ENCODE results near the gene OSBPL3. TPM values are rescaled to one million over a fixed set of nuclear protein-coding genes. Genes with fewer than 3 reads are reported as not detected.
"Not testable (repeated sequence)": the region's sequence is repeated elsewhere in the genome, so short reads cannot be mapped to it uniquely, and the experiment has no call there.

Gene OSBPL3
- total RNA-seq, 1 experiment from 2014 or later: 45.1 TPM

GRCh38 chr7:25026156-25026555, 46.2 kb upstream of the OSBPL3 start:
- Mint-ChIP-seq H3K9me3 (ENCODE audit: unreplicated experiment) (no peaks in the 10 kb centered on the region), H3K4me3 (ENCODE audit: unreplicated experiment) (no peak overlapping the region), H3K4me1 (ENCODE audit: low read depth, unreplicated experiment) (peaks cover 55% of the 10 kb centered on the region), H3K27ac (ENCODE audit: unreplicated experiment) (peak overlapping the region; percentile 95), H3K36me3 (ENCODE audit: insufficient read depth, unreplicated experiment) (peaks cover 9% of the 10 kb centered on the region), H3K27me3 (ENCODE audit: insufficient read depth, unreplicated experiment) (no peaks in the 10 kb centered on the region)
- H3K9me3 ChIP-seq: no peaks in the 10 kb centered on the region; the same call in 1 of the 2 replicates
- DNase-seq: no peak
- no peaks in the 10 kb centered on the region for H3K27me3 ChIP-seq (replicated peaks; ENCODE audit: control insufficient read depth, insufficient read depth, low read length)
- H3K4me3 ChIP-seq (ENCODE audit: low read depth, low read length): no peak overlapping the region
- H3K4me1 ChIP-seq: peaks cover 60% of the 10 kb centered on the region
- intact Hi-C loops (cut with micrococcal nuclease; ENCODE audit: unreplicated experiment): no loop called here
- POLR2A ChIA-PET: interaction anchor here (0.6 to 1.6 kb wide), 3 partner anchors 45 to 905 kb away, joined by 3 to 8 read pairs (median 4); no protein-coding TSS in a partner anchor
- H3K36me3 ChIP-seq (ENCODE audit: control insufficient read depth, insufficient read depth, low read length): no peaks in the 10 kb centered on the region
- CTCF ChIA-PET: no interaction called here
- TF ChIP-seq CTCF (IDR thresholded peaks at IDR 0.05; ENCODE audit: insufficient read depth in 1 of 2, low read depth in 1 of 2, low read length in 1 of 2, severe bottlenecking in 1 of 2, unreplicated experiment in 1 of 2): no peak
- BruUV-seq (replicated peaks): no TSS peak

GRCh38 chr7:25025218-25025671, 45.3 kb upstream of the OSBPL3 start:
- ChIA-PET POLR2A (interaction anchor here (0.5 to 1.6 kb wide), 5 partner anchors 20 to 99 kb away, joined by 3 to 8 read pairs (median 4); partner anchors contain the start of gene CYCS), CTCF (interaction anchor here (0.7 to 1.1 kb wide), 3 partner anchors 44 to 213 kb away, joined by 3 to 5 read pairs (median 3); no protein-coding TSS in a partner anchor)
- Mint-ChIP-seq H3K27me3 (ENCODE audit: insufficient read depth, unreplicated experiment) (no peaks in the 10 kb centered on the region), H3K4me1 (ENCODE audit: low read depth, unreplicated experiment) (peaks cover 55% of the 10 kb centered on the region), H3K9me3 (ENCODE audit: unreplicated experiment) (no peaks in the 10 kb centered on the region), H3K27ac (ENCODE audit: unreplicated experiment) (peak overlapping the region; percentile 95), H3K4me3 (ENCODE audit: unreplicated experiment) (peak overlapping the region; percentile 56), H3K36me3 (ENCODE audit: insufficient read depth, unreplicated experiment) (peaks cover 9% of the 10 kb centered on the region)
- TF ChIP-seq CTCF (IDR thresholded peaks at IDR 0.05; ENCODE audit: insufficient read depth in 1 of 2, low read depth in 1 of 2, low read length in 1 of 2, severe bottlenecking in 1 of 2, unreplicated experiment in 1 of 2): no peak
- peak; percentile 78 to 89 for DNase-seq
- Histone ChIP-seq H3K4me3 (ENCODE audit: low read depth, low read length) (no peak overlapping the region), H3K9me3 (no peaks in the 10 kb centered on the region; the same call in 1 of the 2 replicates), H3K4me1 (peaks cover 60% of the 10 kb centered on the region), H3K36me3 (ENCODE audit: control insufficient read depth, insufficient read depth, low read length) (no peaks in the 10 kb centered on the region), H3K27me3 (replicated peaks; ENCODE audit: control insufficient read depth, insufficient read depth, low read length) (no peaks in the 10 kb centered on the region)
- intact Hi-C loops (cut with micrococcal nuclease; ENCODE audit: unreplicated experiment): loop anchor here (1.0 kb wide), 2 partner anchors 45 kb away; partner anchors contain the start of gene OSBPL3
- BruUV-seq (replicated peaks): no TSS peak

GRCh38 chr7:25024066-25024465, 44.1 kb upstream of the OSBPL3 start:
- H3K36me3 ChIP-seq (ENCODE audit: control insufficient read depth, insufficient read depth, low read length): no peaks in the 10 kb centered on the region

GRCh38 chr7:25017671-25018070, 37.7 kb upstream of the OSBPL3 start:
- H3K4me1 Mint-ChIP-seq (ENCODE audit: low read depth, unreplicated experiment); POLR2A ChIA-PET; H3K4me1 ChIP-seq; H3K27me3 ChIP-seq (replicated peaks; ENCODE audit: control insufficient read depth, insufficient read depth, low read length); H3K4me3 ChIP-seq (ENCODE audit: low read depth, low read length); H3K36me3 ChIP-seq (ENCODE audit: control insufficient read depth, insufficient read depth, low read length); DNase-seq; intact Hi-C loops (cut with micrococcal nuclease; ENCODE audit: unreplicated experiment); H3K27me3 Mint-ChIP-seq (ENCODE audit: insufficient read depth, unreplicated experiment); CTCF ChIA-PET; H3K36me3 Mint-ChIP-seq (ENCODE audit: insufficient read depth, unreplicated experiment); BruUV-seq (replicated peaks); H3K4me3 Mint-ChIP-seq (ENCODE audit: unreplicated experiment); H3K9me3 Mint-ChIP-seq (ENCODE audit: unreplicated experiment); H3K9me3 ChIP-seq; H3K27ac Mint-ChIP-seq (ENCODE audit: unreplicated experiment): not testable (repeated sequence)

More at GRCh38 chr7:25024066-25024465, 44.1 kb upstream of the OSBPL3 start:
- Histone ChIP-seq H3K4me1 (peaks cover 51% of the 10 kb centered on the region), H3K27me3 (replicated peaks; ENCODE audit: control insufficient read depth, insufficient read depth, low read length) (no peaks in the 10 kb centered on the region), H3K9me3 (no peaks in the 10 kb centered on the region; the same call in 1 of the 2 replicates), H3K4me3 (ENCODE audit: low read depth, low read length) (no peak overlapping the region)
- ChIA-PET CTCF (no interaction called here), POLR2A (no interaction called here)
- H3K4me1 Mint-ChIP-seq (ENCODE audit: low read depth, unreplicated experiment): peaks cover 46% of the 10 kb centered on the region
- H3K27ac Mint-ChIP-seq (ENCODE audit: unreplicated experiment): peak overlapping the region; percentile 95
- no peak for DNase-seq
- no peaks in the 10 kb centered on the region for H3K27me3 Mint-ChIP-seq (ENCODE audit: insufficient read depth, unreplicated experiment)
- BruUV-seq (replicated peaks): no TSS peak
- no peaks in the 10 kb centered on the region for H3K9me3 Mint-ChIP-seq (ENCODE audit: unreplicated experiment)
- no peak overlapping the region for H3K4me3 Mint-ChIP-seq (ENCODE audit: unreplicated experiment)
- intact Hi-C loops (cut with micrococcal nuclease; ENCODE audit: unreplicated experiment): no loop called here
- no peak for TF ChIP-seq CTCF (IDR thresholded peaks at IDR 0.05; ENCODE audit: insufficient read depth in 1 of 2, low read depth in 1 of 2, low read length in 1 of 2, severe bottlenecking in 1 of 2, unreplicated experiment in 1 of 2)
- H3K36me3 Mint-ChIP-seq (ENCODE audit: insufficient read depth, unreplicated experiment): peaks cover 9% of the 10 kb centered on the region
